Neural crest cell (in vitro differentiated cells): ENCODE data around the gene DDX54. TPM values are rescaled to one million over a fixed set of nuclear protein-coding genes. Genes with fewer than 3 reads are reported as not detected.

Source experiments
- DNase-seq: peaks from one replicate; pipeline ENCODE4 v3.0.0; 2021; ENCODE audit warnings: low read depth, mixed read lengths, low spot score
- H3K27ac Mint-ChIP-seq: one replicate; pipeline ENCODE4 v1.8.0; 2021; ENCODE audit warnings: mild to moderate bottlenecking, mixed read lengths; ENCODE audit not compliant: unreplicated experiment
- H3K27me3 Mint-ChIP-seq: 2 replicates; pipeline ENCODE4 v1.8.0; 2021; ENCODE audit warnings: low read depth, mild to moderate bottlenecking, mixed read lengths
- H3K36me3 Mint-ChIP-seq: 2 replicates; pipeline ENCODE4 v1.8.0; 2021; ENCODE audit warnings: low read depth, mild to moderate bottlenecking, mixed read lengths
- H3K4me1 Mint-ChIP-seq: 2 replicates; pipeline ENCODE4 v1.8.0; 2021; ENCODE audit warnings: mixed read lengths
- H3K4me3 Mint-ChIP-seq: one replicate; pipeline ENCODE4 v1.8.0; 2021; ENCODE audit warnings: mild to moderate bottlenecking, mixed read lengths
- H3K9me3 Mint-ChIP-seq: 2 replicates; pipeline ENCODE4 v1.8.0; 2021; ENCODE audit warnings: mixed read lengths
- microRNA-seq: library from miRNA; unstranded; fragments of <30 nt; microRNA quantifications from one replicate; pipeline ENCODE4, GENCODE V29; 2020
- total RNA-seq: library from RNA; stranded (reverse); gene quantifications from 2 replicates; pipeline ENCODE4 v1.2.1, GENCODE V29; 2021
- TF ChIP-seq, protein P1 (sequence below): fragments of 200-600 bp; sonication (generic); conservative IDR thresholded peaks from 2 replicates; pipeline ENCODE4 v1.5.0; 2021; ENCODE audit warnings: antibody characterized with exemption, mild to moderate bottlenecking

DDX54 gene
- total RNA-seq, 1 donor from 2014 or later, result 69.7 TPM

DNA sequence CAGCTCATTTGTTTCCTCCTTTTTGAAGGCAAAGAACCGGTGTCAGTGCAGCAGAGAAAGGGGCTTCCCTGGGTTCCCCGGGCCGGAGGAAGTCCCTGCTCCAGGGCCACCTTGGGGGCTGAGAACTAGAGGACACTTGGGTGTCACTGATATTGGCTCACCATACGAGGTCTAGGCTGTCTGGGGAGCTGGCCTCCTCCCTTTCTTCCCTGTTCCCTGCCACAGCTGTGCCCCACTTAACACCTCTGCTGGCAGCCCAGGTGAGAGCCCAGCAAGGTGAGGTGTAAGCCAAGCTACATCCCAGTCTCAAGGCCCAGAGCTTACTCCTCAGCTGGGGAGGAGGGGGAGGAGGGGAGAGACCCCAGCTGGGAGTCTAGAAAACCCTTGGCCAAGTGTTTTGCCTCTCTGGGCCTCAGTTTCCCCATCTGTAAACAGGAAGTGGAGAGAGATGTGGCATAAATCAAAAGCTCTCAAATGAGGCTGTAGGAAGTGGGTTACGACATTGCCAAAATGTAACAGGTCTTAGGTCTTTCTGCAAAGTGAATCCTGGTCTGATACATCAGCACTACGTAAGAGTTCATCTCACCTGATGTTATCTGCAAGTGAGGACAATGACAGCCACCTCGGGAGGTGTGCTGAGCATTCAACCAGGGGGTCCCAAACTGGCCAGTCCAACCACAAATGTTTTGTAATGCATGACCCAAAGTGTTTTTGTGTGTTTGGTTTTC lies 75.2 kb downstream of the DDX54 start:
- Mint-ChIP-seq H3K27ac (no peak overlapping the region), H3K4me3 (no peak overlapping the region), H3K36me3 (no peaks in the 10 kb centered on the region), H3K27me3 (peaks cover 30% of the 10 kb centered on the region), H3K9me3 (no peaks in the 10 kb centered on the region), H3K4me1 (no peaks in the 10 kb centered on the region)
- no peak for DNase-seq
- TF ChIP-seq, protein P1, sequence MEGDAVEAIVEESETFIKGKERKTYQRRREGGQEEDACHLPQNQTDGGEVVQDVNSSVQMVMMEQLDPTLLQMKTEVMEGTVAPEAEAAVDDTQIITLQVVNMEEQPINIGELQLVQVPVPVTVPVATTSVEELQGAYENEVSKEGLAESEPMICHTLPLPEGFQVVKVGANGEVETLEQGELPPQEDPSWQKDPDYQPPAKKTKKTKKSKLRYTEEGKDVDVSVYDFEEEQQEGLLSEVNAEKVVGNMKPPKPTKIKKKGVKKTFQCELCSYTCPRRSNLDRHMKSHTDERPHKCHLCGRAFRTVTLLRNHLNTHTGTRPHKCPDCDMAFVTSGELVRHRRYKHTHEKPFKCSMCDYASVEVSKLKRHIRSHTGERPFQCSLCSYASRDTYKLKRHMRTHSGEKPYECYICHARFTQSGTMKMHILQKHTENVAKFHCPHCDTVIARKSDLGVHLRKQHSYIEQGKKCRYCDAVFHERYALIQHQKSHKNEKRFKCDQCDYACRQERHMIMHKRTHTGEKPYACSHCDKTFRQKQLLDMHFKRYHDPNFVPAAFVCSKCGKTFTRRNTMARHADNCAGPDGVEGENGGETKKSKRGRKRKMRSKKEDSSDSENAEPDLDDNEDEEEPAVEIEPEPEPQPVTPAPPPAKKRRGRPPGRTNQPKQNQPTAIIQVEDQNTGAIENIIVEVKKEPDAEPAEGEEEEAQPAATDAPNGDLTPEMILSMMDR, result no peak

DNA sequence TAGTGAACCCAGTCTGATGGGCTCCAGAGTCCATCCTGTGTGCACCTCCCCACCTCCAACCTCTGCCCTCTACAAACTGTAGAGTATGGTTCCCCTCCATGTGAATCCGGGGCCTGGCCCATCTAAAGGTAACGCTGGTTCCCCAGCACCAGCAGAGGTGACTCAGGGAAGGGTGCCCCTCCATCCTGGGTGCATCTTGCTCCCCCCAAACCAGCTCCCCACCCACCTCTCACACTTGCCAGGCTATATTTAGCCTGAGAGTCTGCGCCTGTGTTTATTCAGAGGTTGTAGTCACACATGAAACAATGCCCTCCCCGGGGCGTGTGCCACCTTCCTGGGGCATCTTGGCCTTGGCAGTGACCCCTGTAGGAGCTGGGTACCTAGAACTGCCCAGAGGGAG lies 75.9 kb downstream of the DDX54 start:
- peaks cover 36% of the 10 kb centered on the region for H3K27me3 Mint-ChIP-seq
- TF ChIP-seq, protein P1, result no peak
- H3K4me1 Mint-ChIP-seq, result no peaks in the 10 kb centered on the region

DNA sequence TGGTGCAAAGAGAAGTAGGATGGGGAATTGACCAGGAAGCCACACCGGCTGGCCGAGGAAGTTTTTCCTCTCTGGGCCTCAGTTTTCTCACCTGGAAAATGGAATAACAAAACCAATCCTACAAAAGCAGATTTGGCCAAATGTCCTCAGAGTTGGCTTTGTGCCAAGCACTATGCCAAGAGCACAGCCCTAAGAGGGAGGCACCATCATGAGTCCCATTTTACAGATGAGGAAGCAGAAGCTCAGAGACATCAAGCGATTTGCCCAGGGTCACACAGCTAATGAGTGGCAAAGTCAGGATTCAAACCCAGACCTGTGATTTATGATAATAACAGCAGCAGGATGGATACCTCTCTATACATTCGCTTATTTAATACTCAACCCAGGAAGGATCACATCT lies 77.0 kb downstream of the DDX54 start:
- DNase-seq, result no peak
- TF ChIP-seq, protein P1, result no peak
- Mint-ChIP-seq H3K27me3 (peaks cover 45% of the 10 kb centered on the region), H3K4me3 (no peak overlapping the region), H3K4me1 (no peaks in the 10 kb centered on the region), H3K9me3 (no peaks in the 10 kb centered on the region), H3K36me3 (no peaks in the 10 kb centered on the region), H3K27ac (no peak overlapping the region)

More for the DNA sequence above, 75.9 kb downstream of the DDX54 start:
- no peak overlapping the region for H3K4me3 Mint-ChIP-seq
- H3K36me3 Mint-ChIP-seq, result no peaks in the 10 kb centered on the region
- H3K9me3 Mint-ChIP-seq, result no peaks in the 10 kb centered on the region
- no peak overlapping the region for H3K27ac Mint-ChIP-seq
- no peak for DNase-seq

Small RNAs within 50 kb of the gene (microRNA-seq; reads per million reads assigned to microRNA genes)
- gene MIR7106, result 2.4 reads per million

Other genes with a start within 250 kb of the DDX54 start
- 0.48 and 0.54 TPM in 2 replicates for gene OAS3, start 247.0 kb downstream of the DDX54 start, total RNA-seq
- not detected in 2 replicates for gene OAS2, start 207.0 kb downstream of the DDX54 start, total RNA-seq
- 8.1 and 8.4 TPM in 2 replicates for gene DTX1, start 128.7 kb downstream of the DDX54 start, total RNA-seq
- gene RASAL1, start 49.7 kb downstream of the DDX54 start, total RNA-seq, result not detected in 2 replicates
- not detected in 2 replicates for gene CFAP73, start 35.8 kb downstream of the DDX54 start, total RNA-seq
- gene RITA1, start 243 bp upstream of the DDX54 start, total RNA-seq, result 20.0 and 20.1 TPM in 2 replicates
- gene TPCN1, start 36.0 kb upstream of the DDX54 start, total RNA-seq, result 18.3 and 18.9 TPM in 2 replicates
- 7.1 and 7.3 TPM in 2 replicates for gene SLC8B1, start 149.6 kb upstream of the DDX54 start, total RNA-seq
- gene PLBD2, start 173.1 kb upstream of the DDX54 start, total RNA-seq, result 33.4 and 36.6 TPM in 2 replicates
- not detected in 2 replicates for gene SDS, start 218.4 kb upstream of the DDX54 start, total RNA-seq
- gene SDSL, start 236.9 kb upstream of the DDX54 start, total RNA-seq, result 1.5 and 3.3 TPM in 2 replicates